HepG2 (cell line): Measurements from ENCODE around the gene RDH11. TPM values are rescaled to one million over a fixed set of nuclear protein-coding genes. Genes with fewer than 3 reads are reported as not detected.
A peak's percentile ranks its signal among the peaks of the same experiment; 100 is the strongest.

Experiments
- ATAC-seq: fragments of 200-7000 bp; cut with Tn5 transposase; 3 replicates; pipeline ENCODE4 v1.9.1; 2020; ENCODE audit warnings: mild to moderate bottlenecking, moderate library complexity
- BruUV-seq: library from RNA; stranded (reverse); fragments of 400-500 nt; replicated peaks from 2 replicates; lab custom pipeline; 2021; lab: Mats Ljungman, UMichigan
- CTCF ChIA-PET: fragments of 300-600 bp; formaldehyde crosslinking; extraction: SDS; loops from one replicate; lab custom pipeline; 2021; ENCODE audit warnings: low total read pairs, inconsistent platforms, low intra/inter-chr PET ratio; lab: Yijun Ruan, JAX
- POLR2A ChIA-PET: fragments of 350-600 bp; sonication (Branson Sonifier 250); formaldehyde crosslinking; loops from one replicate; lab custom pipeline; 2020; ENCODE audit warnings: antibody characterized with exemption, inconsistent platforms; lab: Yijun Ruan, JAX
- DNase-seq: peaks from one replicate; pipeline ENCODE4 v3.0.0-alpha.2; 2015; ENCODE audit warnings: low spot score
- FAIRE-seq: peaks from 3 replicates; lab custom pipeline; 2011; peaks lifted over from hg19 to GRCh38; lab: Jason Lieb, UNC
- H2AFZ ChIP-seq: one replicate; pipeline ENCODE4 v1.6.1; 2011; ENCODE audit warnings: low read length, inconsistent platforms
- H3K27ac ChIP-seq: fragments of 300-600 bp; 3 replicates; pipeline ENCODE4 v1.8.0; 2011; ENCODE audit warnings: mixed run types, mild to moderate bottlenecking, mixed read lengths, low read length, inconsistent platforms; ENCODE audit not compliant: insufficient read depth; ENCODE audit errors: extremely low read length
- H3K27me3 ChIP-seq, 2 experiments: fragments of 200-600 bp in 1 of 2; 2 replicates in 1 of 2; 3 replicates in 1 of 2; pipeline versions ENCODE4 v1.6.0 to v1.8.0; 2011; ENCODE audit warnings: low read length in 2 of 2, mild to moderate bottlenecking in 2 of 2, moderate library complexity in 2 of 2, inconsistent platforms in 1 of 2; ENCODE audit not compliant: insufficient read depth in 2 of 2, control insufficient read depth in 1 of 2
- H3K36me3 ChIP-seq, 2 experiments: fragments of 200-600 bp in 1 of 2; replicated peaks in 1 of 2; 2 replicates in 1 of 2; 3 replicates in 1 of 2; pipeline versions ENCODE4 v1.5.1 to v1.8.0; 2011; ENCODE audit warnings: low read length in 2 of 2, inconsistent platforms in 1 of 2; ENCODE audit not compliant: insufficient read depth in 2 of 2, control insufficient read depth in 1 of 2
- H3K4me1 ChIP-seq: 2 replicates; pipeline ENCODE4 v1.5.1; 2012; ENCODE audit warnings: low read length, inconsistent platforms; ENCODE audit not compliant: insufficient read depth
- H3K4me2 ChIP-seq: 2 replicates; pipeline ENCODE4 v1.6.0; 2011; ENCODE audit warnings: low read depth, low read length, inconsistent platforms
- H3K4me3 ChIP-seq, 3 experiments: fragments of 200-600 bp in 1 of 3; sonication (generic), shearing (Covaris generic) in 1 of 3; replicated peaks in 1 of 3; 2 replicates each; pipeline ENCODE4 v1.5.1; 2011 to 2016; ENCODE audit warnings: low read length in 3 of 3, inconsistent platforms in 2 of 3, low read depth in 2 of 3, mild to moderate bottlenecking in 2 of 3, control low read depth in 1 of 3, mixed read lengths in 1 of 3; ENCODE audit not compliant: insufficient read depth in 1 of 3
- H3K79me2 ChIP-seq: one replicate; pipeline ENCODE4 v1.6.1; 2011; ENCODE audit warnings: low read length, inconsistent platforms; ENCODE audit not compliant: insufficient read depth
- H3K9ac ChIP-seq: 2 replicates; pipeline ENCODE4 v1.6.0; 2011; ENCODE audit warnings: mild to moderate bottlenecking, low read depth, low read length, inconsistent platforms; ENCODE audit not compliant: insufficient read depth
- H3K9me3 ChIP-seq: 2 replicates; pipeline ENCODE4 v1.5.1; 2012; ENCODE audit warnings: mild to moderate bottlenecking, low read length
- H4K20me1 ChIP-seq: 2 replicates; pipeline ENCODE4 v1.6.0; 2011; ENCODE audit warnings: inconsistent platforms, mild to moderate bottlenecking, low read length, moderate library complexity; ENCODE audit not compliant: insufficient read depth
- CREB1 ChIP-seq, 2 experiments: fragments of 450-650 bp in 1 of 2; IDR thresholded peaks; 2 replicates each; pipeline ENCODE4 v1.6.1; 2016 to 2017; ENCODE audit warnings: control low read depth in 1 of 2, mild to moderate bottlenecking in 1 of 2, missing compliant biosample characterization in 1 of 2, missing genetic modification characterization in 1 of 2
- MAFK ChIP-seq, 2 experiments: IDR thresholded peaks in 1 of 2; conservative IDR thresholded peaks in 1 of 2; 2 replicates each; pipeline ENCODE4 v1.6.1; 2011; ENCODE audit warnings: improper control_type of control experiment in 2 of 2, low read length in 2 of 2
- MBNL3 ChIP-seq: fragments of 250-450 bp; sonication (Bioruptor Pico); conservative IDR thresholded peaks from 2 replicates; pipeline ENCODE4 v1.8.0; 2022; ENCODE audit warnings: mild to moderate bottlenecking, inconsistent platforms
- REXO4 ChIP-seq: sonication (generic); formaldehyde crosslinking; IDR thresholded peaks from 2 replicates; pipeline ENCODE4 v1.8.0; 2022; ENCODE audit warnings: missing genetic modification reagents, mild to moderate bottlenecking, borderline replicate concordance
- SNAI1 ChIP-seq: sonication (generic); formaldehyde crosslinking; IDR thresholded peaks from 2 replicates; pipeline ENCODE4 v1.5.0; 2020; ENCODE audit warnings: mild to moderate bottlenecking, missing genetic modification reagents, borderline replicate concordance
- SP2 ChIP-seq: sonication (generic); formaldehyde crosslinking; IDR thresholded peaks from 2 replicates; pipeline ENCODE4 v1.5.1; 2020; ENCODE audit warnings: mild to moderate bottlenecking, missing genetic modification reagents
- USF2 ChIP-seq, 2 experiments: sonication (generic) in 1 of 2; formaldehyde crosslinking in 1 of 2; IDR thresholded peaks; 2 replicates each; pipeline versions ENCODE4 v1.5.1 to v1.6.1; 2011 to 2020; ENCODE audit warnings: borderline replicate concordance in 1 of 2, low read depth in 1 of 2, low read length in 1 of 2, mild to moderate bottlenecking in 1 of 2, missing genetic modification reagents in 1 of 2, moderate library complexity in 1 of 2
- YEATS4 ChIP-seq: sonication (generic); formaldehyde crosslinking; IDR thresholded peaks from 2 replicates; pipeline ENCODE4 v1.4.0; 2020; ENCODE audit warnings: missing genetic modification reagents, borderline replicate concordance
- ZNF878 ChIP-seq: sonication (generic); formaldehyde crosslinking; IDR thresholded peaks from 2 replicates; pipeline ENCODE4 v1.8.1; 2023; ENCODE audit warnings: mild to moderate bottlenecking, missing genetic modification reagents, moderate library complexity
- WGBS: methylation state at CpG from one replicate; pipeline ENCODE4 v1.1.6; 2017; ENCODE audit warnings: low lambda C conversion rate; 5-methylcytosine and 5-hydroxymethylcytosine counted together
- in situ Hi-C: cut with HindIII; loops from 2 replicates; pipeline ENCODE4 v1.10.0; 2017; ENCODE audit warnings: low pct_unique_long_range_greater_than_20kb; ENCODE audit not compliant: extremely low pct_ligation_motif_present
- intact Hi-C: fragments of 100-400 bp; cut with micrococcal nuclease; formaldehyde crosslinking; loops from one replicate; pipeline ENCODE4 v1.10.0; 2022; ENCODE audit not compliant: unreplicated experiment
- polyA plus RNA-seq, 8 experiments: library from polyadenylated mRNA; depleted of rRNA in 3 of 8; stranded (reverse) in 7 of 8; unstranded in 1 of 8; fragments of >200 nt; fragmentation: Illumina TruSeq in 4 of 8; extraction: Trizol in 4 of 8; gene quantifications; 2 replicates each; pipeline versions ENCODE4 v1.2.1 to v1.2.3, GENCODE V29; 2011 to 2016; ENCODE audit warnings: low read depth in 4 of 8, missing spikeins in 1 of 8, mixed read lengths in 1 of 8; ENCODE audit not compliant: insufficient read depth in 1 of 8
- total RNA-seq, 5 experiments: library from RNA; depleted of rRNA; stranded (reverse); fragments of >200 nt; fragmentation: Illumina TruSeq; extraction: Trizol; gene quantifications; 2 replicates each; pipeline ENCODE4 v1.2.3, GENCODE V29; 2016; ENCODE audit warnings: low read depth in 1 of 5
- TF ChIP-seq, protein P1 (sequence below): sonication (generic); formaldehyde crosslinking; IDR thresholded peaks from 2 replicates; pipeline ENCODE4 v1.5.1; 2020; ENCODE audit warnings: missing genetic modification reagents, mild to moderate bottlenecking, borderline replicate concordance

Gene RDH11
- total and polyA plus RNA-seq, 2 of the 13 experiments (the other 11 are each of a cell fraction or from before 2014, with no cell fraction given), result 106 to 131 TPM

- FAIRE-seq, result no peak
- H3K4me2 ChIP-seq, result no peak overlapping the region
- H3K27me3 ChIP-seq, result no peaks in the 10 kb centered on the region
- WGBS, result 92% methylated on average over 3 of the region's 3 CpGs
- TF ChIP-seq MAFK (conservative IDR thresholded peaks at IDR 0.05 in 1 of 2, IDR thresholded peaks at IDR 0.05 in 1 of 2; ENCODE audit: low read length in 2 of 2) (peak; percentile 24 to 45; a peak in 2 of 4 replicates), CREB1 (IDR thresholded peaks at IDR 0.05) (no peak), CREB1 (CRISPR knock-in tag; IDR thresholded peaks at IDR 0.05) (no peak)
- no peaks in the 10 kb centered on the region for H3K4me1 ChIP-seq
- no peak overlapping the region for H3K4me3 ChIP-seq
- POLR2A ChIA-PET, result no interaction called here
- peaks cover 31 to 67% of the 10 kb centered on the region in 2 experiments for H3K36me3 ChIP-seq
- CTCF ChIA-PET, result no interaction called here
- in situ Hi-C loops (no loop called here), intact Hi-C loops (no loop called here)
- H2AFZ ChIP-seq, result no peak overlapping the region
- H3K9ac ChIP-seq, result no peak overlapping the region
- BruUV-seq, result TSS peak; percentile 4
- no peak for DNase-seq
- no peaks in the 10 kb centered on the region for H3K9me3 ChIP-seq
- H4K20me1 ChIP-seq, result no peaks in the 10 kb centered on the region
- no peak for ATAC-seq
- no peaks in the 10 kb centered on the region for H3K79me2 ChIP-seq
- no peak overlapping the region for H3K27ac ChIP-seq
Observed at GRCh38 chr14:67646131-67646530, 49.4 kb downstream of the RDH11 start.

GRCh38 chr14:67645414-67645813 is 50.1 kb downstream of the RDH11 start:
- in situ Hi-C loops, result no loop called here
- peaks cover 30 to 60% of the 10 kb centered on the region in 2 experiments for H3K36me3 ChIP-seq
- no peaks in the 10 kb centered on the region for H3K79me2 ChIP-seq
- intact Hi-C loops, result no loop called here
- H2AFZ ChIP-seq, result no peak overlapping the region
- no peak overlapping the region for H3K4me2 ChIP-seq
- ATAC-seq (no peak), FAIRE-seq (no peak), DNase-seq (no peak)
- H3K4me1 ChIP-seq, result no peaks in the 10 kb centered on the region
- H3K9me3 ChIP-seq, result no peaks in the 10 kb centered on the region
- no peak overlapping the region for H3K9ac ChIP-seq
- TF ChIP-seq, protein P1, sequence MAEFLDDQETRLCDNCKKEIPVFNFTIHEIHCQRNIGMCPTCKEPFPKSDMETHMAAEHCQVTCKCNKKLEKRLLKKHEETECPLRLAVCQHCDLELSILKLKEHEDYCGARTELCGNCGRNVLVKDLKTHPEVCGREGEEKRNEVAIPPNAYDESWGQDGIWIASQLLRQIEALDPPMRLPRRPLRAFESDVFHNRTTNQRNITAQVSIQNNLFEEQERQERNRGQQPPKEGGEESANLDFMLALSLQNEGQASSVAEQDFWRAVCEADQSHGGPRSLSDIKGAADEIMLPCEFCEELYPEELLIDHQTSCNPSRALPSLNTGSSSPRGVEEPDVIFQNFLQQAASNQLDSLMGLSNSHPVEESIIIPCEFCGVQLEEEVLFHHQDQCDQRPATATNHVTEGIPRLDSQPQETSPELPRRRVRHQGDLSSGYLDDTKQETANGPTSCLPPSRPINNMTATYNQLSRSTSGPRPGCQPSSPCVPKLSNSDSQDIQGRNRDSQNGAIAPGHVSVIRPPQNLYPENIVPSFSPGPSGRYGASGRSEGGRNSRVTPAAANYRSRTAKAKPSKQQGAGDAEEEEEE (CRISPR knock-in tag), result no peak
- no peak for TF ChIP-seq ZNF878 (CRISPR knock-in tag)
- TF ChIP-seq YEATS4 (CRISPR knock-in tag), result no peak
- no peak for TF ChIP-seq MBNL3 (CRISPR knock-in tag)
- no peak for TF ChIP-seq USF2 (IDR thresholded peaks at IDR 0.05; ENCODE audit: low read depth, low read length)
- TF ChIP-seq USF2 (CRISPR knock-in tag; IDR thresholded peaks at IDR 0.05; ENCODE audit: borderline replicate concordance), result no peak
- TF ChIP-seq REXO4 (CRISPR knock-in tag), result no peak
- no peak for TF ChIP-seq SNAI1 (CRISPR knock-in tag)
- TF ChIP-seq SP2, result no peak
- H4K20me1 ChIP-seq, result no peaks in the 10 kb centered on the region
- H3K27me3 ChIP-seq, result no peaks in the 10 kb centered on the region
- POLR2A ChIA-PET, result no interaction called here
- no peak overlapping the region for H3K4me3 ChIP-seq
- 96% methylated on average over 5 of the region's 5 CpGs for WGBS
- CTCF ChIA-PET, result no interaction called here
- no TSS peak for BruUV-seq
- H3K27ac ChIP-seq, result no peak overlapping the region
